MCF 10A (cell line): ENCODE measurements around the gene PKP4. TPM values are rescaled to one million over a fixed set of nuclear protein-coding genes. Genes with fewer than 3 reads are reported as not detected.
A peak's percentile ranks its signal among the peaks of the same experiment; 100 is the strongest.

Source experiments
- BruUV-seq: library from RNA; stranded (reverse); fragments of 400-500 nt; replicated peaks from 2 replicates; lab custom pipeline; 2021; lab: Mats Ljungman, UMichigan
- CTCF ChIA-PET: fragments of 300-600 bp; sonication (Branson Sonifier 250); formaldehyde crosslinking; extraction: SDS; loops from one replicate; lab custom pipeline; 2021; ENCODE audit warnings: antibody characterized with exemption, inconsistent platforms; lab: Yijun Ruan, JAX
- POLR2A ChIA-PET: fragments of 300-600, 350-650 bp; sonication (Branson Sonifier 250); formaldehyde crosslinking; extraction: SDS; loops from one replicate; lab custom pipeline; 2020; ENCODE audit warnings: antibody characterized with exemption, inconsistent platforms; lab: Yijun Ruan, JAX
- DNase-seq: peaks from one replicate; pipeline ENCODE4 v3.0.0-alpha.2; 2018; ENCODE audit not compliant: unreplicated experiment
- H3K27ac Mint-ChIP-seq: one replicate; pipeline ENCODE4 v1.8.0; 2022; ENCODE audit warnings: mild to moderate bottlenecking, low read depth, mixed read lengths; ENCODE audit not compliant: unreplicated experiment
- H3K27me3 Mint-ChIP-seq: one replicate; pipeline ENCODE4 v1.8.0; 2022; ENCODE audit warnings: mixed read lengths; ENCODE audit not compliant: insufficient read depth, unreplicated experiment
- H3K36me3 Mint-ChIP-seq: one replicate; pipeline ENCODE4 v1.8.0; 2022; ENCODE audit warnings: mild to moderate bottlenecking, moderate library complexity, mixed read lengths; ENCODE audit not compliant: insufficient read depth, unreplicated experiment
- H3K4me1 Mint-ChIP-seq: one replicate; pipeline ENCODE4 v1.8.0; 2022; ENCODE audit warnings: mixed read lengths; ENCODE audit not compliant: insufficient read depth, unreplicated experiment
- H3K4me3 Mint-ChIP-seq: one replicate; pipeline ENCODE4 v1.8.0; 2022; ENCODE audit warnings: mild to moderate bottlenecking, moderate library complexity, mixed read lengths; ENCODE audit not compliant: unreplicated experiment
- H3K9me3 Mint-ChIP-seq: one replicate; pipeline ENCODE4 v1.8.0; 2022; ENCODE audit warnings: mixed read lengths; ENCODE audit not compliant: unreplicated experiment
- intact Hi-C: fragments of 100-400 bp; cut with micrococcal nuclease; formaldehyde crosslinking; loops from 2 replicates; pipeline ENCODE4 v1.14.1; 2022
- total RNA-seq: library from RNA; stranded (reverse); gene quantifications from 2 replicates; pipeline ENCODE4 v1.2.3, GENCODE V29; 2022
- TF ChIP-seq, protein P1 (sequence below): fragments of 200-600 bp; IDR thresholded peaks from one replicate; pipeline ENCODE4 v1.8.0; 2022; ENCODE audit warnings: antibody characterized with exemption, mild to moderate bottlenecking; ENCODE audit not compliant: unreplicated experiment

The PKP4 gene
- total RNA-seq, 1 experiment from 2014 or later, result 63.7 TPM

DNA sequence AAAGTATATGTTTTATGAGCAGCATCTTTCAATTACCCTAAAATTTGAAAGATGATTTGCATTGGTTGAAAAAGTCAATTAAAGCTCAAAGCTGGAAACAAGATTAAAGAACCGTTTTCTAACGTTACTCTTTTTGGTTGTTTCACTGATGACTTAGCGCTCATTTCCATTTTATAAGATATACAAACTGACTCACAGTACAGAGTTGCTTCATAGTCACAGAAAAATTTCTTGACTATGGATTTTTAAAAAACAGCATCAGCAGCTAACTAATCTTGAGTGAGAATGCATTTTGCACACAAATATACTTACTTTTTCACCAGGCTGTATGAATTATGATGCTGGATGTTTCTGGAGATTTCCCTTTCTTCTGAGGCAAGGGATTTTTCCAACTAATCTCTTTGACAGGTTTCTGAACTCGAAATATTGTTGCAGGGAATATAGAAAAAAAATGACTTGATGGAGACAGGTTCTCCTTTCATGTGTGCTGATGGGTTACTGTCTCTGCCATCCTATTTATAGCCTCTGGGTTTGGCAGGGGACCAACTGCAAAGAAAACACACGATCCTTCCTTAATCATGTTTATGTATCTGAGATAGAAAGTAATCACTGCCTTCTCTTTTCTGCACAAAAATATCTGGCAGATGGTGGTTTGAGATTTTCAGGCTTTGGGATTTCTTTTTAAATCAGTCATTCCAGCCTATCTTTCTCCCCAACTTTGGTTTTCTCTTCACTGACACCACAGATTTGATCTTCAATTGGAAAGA lies 209.0 kb downstream of the PKP4 start:
- Mint-ChIP-seq H3K36me3 (peaks cover 40% of the 10 kb centered on the region), H3K9me3 (no peaks in the 10 kb centered on the region), H3K27me3 (no peaks in the 10 kb centered on the region), H3K27ac (no peak overlapping the region), H3K4me3 (no peak overlapping the region), H3K4me1 (no peaks in the 10 kb centered on the region)
- ChIA-PET POLR2A (interaction anchor here (0.6 to 0.8 kb wide), 2 partner anchors 13 to 46 kb away, joined by 3 to 4 read pairs; no protein-coding TSS in a partner anchor), CTCF (interaction anchor here (3.5 kb wide), 1 partner anchor 80 kb away, joined by 20 read pairs; no protein-coding TSS in a partner anchor)
- TF ChIP-seq, protein P1, sequence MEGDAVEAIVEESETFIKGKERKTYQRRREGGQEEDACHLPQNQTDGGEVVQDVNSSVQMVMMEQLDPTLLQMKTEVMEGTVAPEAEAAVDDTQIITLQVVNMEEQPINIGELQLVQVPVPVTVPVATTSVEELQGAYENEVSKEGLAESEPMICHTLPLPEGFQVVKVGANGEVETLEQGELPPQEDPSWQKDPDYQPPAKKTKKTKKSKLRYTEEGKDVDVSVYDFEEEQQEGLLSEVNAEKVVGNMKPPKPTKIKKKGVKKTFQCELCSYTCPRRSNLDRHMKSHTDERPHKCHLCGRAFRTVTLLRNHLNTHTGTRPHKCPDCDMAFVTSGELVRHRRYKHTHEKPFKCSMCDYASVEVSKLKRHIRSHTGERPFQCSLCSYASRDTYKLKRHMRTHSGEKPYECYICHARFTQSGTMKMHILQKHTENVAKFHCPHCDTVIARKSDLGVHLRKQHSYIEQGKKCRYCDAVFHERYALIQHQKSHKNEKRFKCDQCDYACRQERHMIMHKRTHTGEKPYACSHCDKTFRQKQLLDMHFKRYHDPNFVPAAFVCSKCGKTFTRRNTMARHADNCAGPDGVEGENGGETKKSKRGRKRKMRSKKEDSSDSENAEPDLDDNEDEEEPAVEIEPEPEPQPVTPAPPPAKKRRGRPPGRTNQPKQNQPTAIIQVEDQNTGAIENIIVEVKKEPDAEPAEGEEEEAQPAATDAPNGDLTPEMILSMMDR, result no peak
- no TSS peak for BruUV-seq
- intact Hi-C loops, result no loop called here
- DNase-seq, result peak; percentile 12

DNA sequence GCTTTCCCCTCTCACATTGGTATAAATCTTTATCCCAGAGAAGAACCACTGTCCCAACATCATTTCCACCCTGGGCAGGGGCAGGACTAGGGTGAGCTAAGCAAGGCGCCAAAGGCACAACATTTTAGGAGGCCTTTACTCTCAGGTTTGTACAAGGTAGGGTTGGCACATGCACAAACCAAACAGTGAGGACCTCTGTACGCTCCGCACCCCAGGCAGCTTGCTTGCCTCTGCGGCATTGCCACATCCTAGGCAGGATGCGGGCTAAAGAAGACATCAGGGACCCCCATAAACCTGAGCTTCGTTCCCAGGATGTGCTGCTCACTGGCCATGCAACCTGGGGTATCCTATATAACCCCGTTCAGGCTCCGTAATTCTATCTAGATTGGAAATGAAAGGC lies 210.2 kb downstream of the PKP4 start:
- ChIA-PET POLR2A (interaction anchor here (0.8 kb wide), 1 partner anchor 210 kb away, joined by 3 read pairs; the partner anchor contains the start of genes CCDC148 and PKP4), CTCF (interaction anchor here (0.6 to 3.5 kb wide), 6 partner anchors 15 to 643 kb away, joined by 3 to 20 read pairs (median 4); no protein-coding TSS in a partner anchor)
- DNase-seq, result no peak
- intact Hi-C loops, result no loop called here
- peaks cover 34% of the 10 kb centered on the region for H3K36me3 Mint-ChIP-seq
- no peaks in the 10 kb centered on the region for H3K9me3 Mint-ChIP-seq
- no peak overlapping the region for H3K27ac Mint-ChIP-seq
- no peaks in the 10 kb centered on the region for H3K27me3 Mint-ChIP-seq
- H3K4me1 Mint-ChIP-seq, result no peaks in the 10 kb centered on the region
- no peak overlapping the region for H3K4me3 Mint-ChIP-seq
- TF ChIP-seq, protein P1, result no peak
- no TSS peak for BruUV-seq

DNA sequence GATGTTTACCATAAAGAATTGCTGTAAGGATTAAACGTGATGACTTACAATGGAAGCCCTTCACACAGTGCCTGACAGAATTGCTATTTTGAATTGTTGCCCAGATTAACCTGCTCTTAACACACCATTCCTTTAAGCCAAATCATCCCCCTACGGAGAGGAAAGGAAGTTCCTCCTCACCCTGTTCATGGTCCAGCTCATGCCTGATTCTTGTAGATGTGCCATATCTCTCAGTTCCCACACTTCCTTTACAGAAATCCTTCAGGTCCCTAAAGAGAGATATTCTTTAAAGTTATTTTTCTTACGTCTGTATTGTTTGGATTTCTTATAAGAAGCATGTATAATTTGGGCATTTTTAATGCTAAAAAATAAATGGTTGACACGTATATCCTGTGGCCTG lies 210.8 kb downstream of the PKP4 start:
- TF ChIP-seq, protein P1, result no peak
- Mint-ChIP-seq H3K4me3 (no peak overlapping the region), H3K36me3 (peaks cover 34% of the 10 kb centered on the region), H3K27me3 (no peaks in the 10 kb centered on the region), H3K9me3 (no peaks in the 10 kb centered on the region), H3K4me1 (no peaks in the 10 kb centered on the region), H3K27ac (no peak overlapping the region)
- DNase-seq, result no peak
- ChIA-PET POLR2A (interaction anchor here (0.6 kb wide), 1 partner anchor 20 kb away, joined by 8 read pairs; no protein-coding TSS in a partner anchor), CTCF (interaction anchor here (0.6 to 3.5 kb wide), 7 partner anchors 15 to 644 kb away, joined by 3 to 20 read pairs (median 3); no protein-coding TSS in a partner anchor)
- no TSS peak for BruUV-seq
- intact Hi-C loops, result no loop called here
